Smooth muscle cell (in vitro differentiated cells): ENCODE results near the gene PHRF1. TPM values are rescaled to one million over a fixed set of nuclear protein-coding genes. Genes with fewer than 3 reads are reported as not detected.

Experiments
- DNase-seq: peaks from one replicate; lab custom pipeline; 2025; ENCODE audit not compliant: unreplicated experiment; lab: John Stamatoyannopoulos, UW
- H2AFZ ChIP-seq: fragments of 200-600 bp; sonication (generic); 2 replicates; pipeline ENCODE4 v1.6.0; 2016; ENCODE audit warnings: antibody characterized with exemption, low read depth, mild to moderate bottlenecking
- H3F3A ChIP-seq: fragments of 200-600 bp; sonication (generic); 2 replicates; pipeline ENCODE4 v1.6.0; 2017; ENCODE audit warnings: antibody characterized with exemption, low read depth
- H3K27ac ChIP-seq: fragments of 200-600 bp; sonication (generic); 2 replicates; pipeline ENCODE4 v1.5.1; 2016; ENCODE audit warnings: low read depth, mild to moderate bottlenecking
- H3K27me3 ChIP-seq: fragments of 200-600 bp; sonication (generic); 2 replicates; pipeline ENCODE4 v1.6.1; 2016; ENCODE audit warnings: low read depth, mild to moderate bottlenecking
- H3K36me3 ChIP-seq: fragments of 200-600 bp; sonication (generic); 2 replicates; pipeline ENCODE4 v1.5.1; 2016; ENCODE audit warnings: low read depth
- H3K4me1 ChIP-seq: fragments of 200-600 bp; sonication (generic); 2 replicates; pipeline ENCODE4 v1.5.1; 2016; ENCODE audit warnings: low read depth
- H3K4me2 ChIP-seq: fragments of 200-600 bp; sonication (generic); 2 replicates; pipeline ENCODE4 v1.6.0; 2016; ENCODE audit warnings: mild to moderate bottlenecking
- H3K4me3 ChIP-seq: fragments of 200-600 bp; sonication (generic); 2 replicates; pipeline ENCODE4 v1.5.1; 2016; ENCODE audit warnings: mild to moderate bottlenecking
- H3K79me2 ChIP-seq: fragments of 200-600 bp; sonication (generic); 2 replicates; pipeline ENCODE4 v1.6.0; 2016; ENCODE audit warnings: low read depth, mild to moderate bottlenecking
- H3K9ac ChIP-seq: fragments of 200-600 bp; sonication (generic); 2 replicates; pipeline ENCODE4 v1.6.0; 2016; ENCODE audit warnings: low read depth
- H3K9me3 ChIP-seq: fragments of 200-600 bp; sonication (generic); replicated peaks from 2 replicates; pipeline ENCODE4 v1.5.1; 2016; ENCODE audit warnings: low read depth
- H4K20me1 ChIP-seq: fragments of 200-600 bp; sonication (generic); 2 replicates; pipeline ENCODE4 v1.6.0; 2016; ENCODE audit warnings: low read depth
- WGBS: methylation state at CpG from one replicate; pipeline ENCODE4 v1.1.7; 2016; ENCODE audit warnings: low lambda C conversion rate; 5-methylcytosine and 5-hydroxymethylcytosine counted together
- polyA plus RNA-seq: library from polyadenylated mRNA; unstranded; fragments of >200 nt; fragmentation: Nextera tagmentation; extraction: Ambion mirVana; gene quantifications from 2 replicates; pipeline ENCODE4 v1.2.1, GENCODE V29; 2016
- total RNA-seq: library from RNA; depleted of rRNA; stranded (reverse); fragments of >200 nt; gene quantifications from 2 replicates; pipeline ENCODE4 v1.2.3, GENCODE V29; 2014
- TF ChIP-seq, protein P1 (sequence below): fragments of 200-600 bp; sonication (generic); IDR thresholded peaks from 2 replicates; pipeline ENCODE4 v1.5.1; 2017; ENCODE audit warnings: borderline replicate concordance, mild to moderate bottlenecking, antibody characterized with exemption; ENCODE audit not compliant: insufficient read depth, poor library complexity, severe bottlenecking

Gene PHRF1
- total and polyA plus RNA-seq, 2 experiments from 2014 or later, result 11.6 to 20.2 TPM

DNA sequence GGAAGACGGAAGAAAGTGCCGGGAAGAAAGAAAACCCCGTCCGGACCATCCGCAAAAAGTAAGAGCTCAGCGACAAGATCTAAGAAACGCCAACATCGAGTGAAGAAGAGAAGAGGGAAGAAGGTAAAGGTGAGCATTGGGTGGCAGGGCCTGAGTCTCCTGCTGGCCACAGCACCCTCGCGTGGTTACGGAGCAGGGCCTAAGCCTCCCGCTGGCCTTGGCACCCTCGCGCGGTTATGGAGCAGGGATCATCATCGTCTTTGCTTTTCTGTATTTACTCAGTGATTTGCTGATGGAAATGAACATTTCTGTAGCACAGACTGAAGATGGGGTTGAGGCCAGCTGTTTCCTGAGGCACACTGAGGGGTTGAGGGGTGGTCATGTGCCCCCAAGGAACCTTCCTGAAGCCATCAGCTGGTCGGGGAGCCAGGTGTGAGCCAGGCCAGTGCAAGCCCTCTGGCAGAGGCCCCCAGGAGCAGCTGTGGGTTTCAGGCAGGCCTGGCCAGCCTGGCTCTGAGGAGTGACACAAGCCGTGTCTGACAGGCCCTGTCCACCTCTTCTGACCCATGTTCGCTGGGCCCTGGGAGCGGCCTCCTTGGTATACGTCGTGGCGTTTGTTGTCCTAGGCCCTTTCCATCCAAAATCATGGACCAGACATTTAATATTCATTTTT lies 25.4 kb downstream of the PHRF1 start:
- peaks cover 64% of the 10 kb centered on the region for H4K20me1 ChIP-seq
- H3K9me3 ChIP-seq, result no peaks in the 10 kb centered on the region
- no peak overlapping the region for H3K4me3 ChIP-seq
- TF ChIP-seq, protein P1, sequence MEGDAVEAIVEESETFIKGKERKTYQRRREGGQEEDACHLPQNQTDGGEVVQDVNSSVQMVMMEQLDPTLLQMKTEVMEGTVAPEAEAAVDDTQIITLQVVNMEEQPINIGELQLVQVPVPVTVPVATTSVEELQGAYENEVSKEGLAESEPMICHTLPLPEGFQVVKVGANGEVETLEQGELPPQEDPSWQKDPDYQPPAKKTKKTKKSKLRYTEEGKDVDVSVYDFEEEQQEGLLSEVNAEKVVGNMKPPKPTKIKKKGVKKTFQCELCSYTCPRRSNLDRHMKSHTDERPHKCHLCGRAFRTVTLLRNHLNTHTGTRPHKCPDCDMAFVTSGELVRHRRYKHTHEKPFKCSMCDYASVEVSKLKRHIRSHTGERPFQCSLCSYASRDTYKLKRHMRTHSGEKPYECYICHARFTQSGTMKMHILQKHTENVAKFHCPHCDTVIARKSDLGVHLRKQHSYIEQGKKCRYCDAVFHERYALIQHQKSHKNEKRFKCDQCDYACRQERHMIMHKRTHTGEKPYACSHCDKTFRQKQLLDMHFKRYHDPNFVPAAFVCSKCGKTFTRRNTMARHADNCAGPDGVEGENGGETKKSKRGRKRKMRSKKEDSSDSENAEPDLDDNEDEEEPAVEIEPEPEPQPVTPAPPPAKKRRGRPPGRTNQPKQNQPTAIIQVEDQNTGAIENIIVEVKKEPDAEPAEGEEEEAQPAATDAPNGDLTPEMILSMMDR, result no peak
- H3K9ac ChIP-seq, result no peak overlapping the region
- H2AFZ ChIP-seq, result no peak overlapping the region
- no peaks in the 10 kb centered on the region for H3F3A ChIP-seq
- H3K4me1 ChIP-seq, result no peaks in the 10 kb centered on the region
- H3K36me3 ChIP-seq, result peaks cover 11% of the 10 kb centered on the region
- DNase-seq, result no peak
- no peaks in the 10 kb centered on the region for H3K27me3 ChIP-seq
- H3K27ac ChIP-seq, result no peak overlapping the region
- whole genome bisulfite sequencing, result 97% methylated on average over 23 of the region's 23 CpGs
- H3K79me2 ChIP-seq, result no peaks in the 10 kb centered on the region
- no peak overlapping the region for H3K4me2 ChIP-seq

DNA sequence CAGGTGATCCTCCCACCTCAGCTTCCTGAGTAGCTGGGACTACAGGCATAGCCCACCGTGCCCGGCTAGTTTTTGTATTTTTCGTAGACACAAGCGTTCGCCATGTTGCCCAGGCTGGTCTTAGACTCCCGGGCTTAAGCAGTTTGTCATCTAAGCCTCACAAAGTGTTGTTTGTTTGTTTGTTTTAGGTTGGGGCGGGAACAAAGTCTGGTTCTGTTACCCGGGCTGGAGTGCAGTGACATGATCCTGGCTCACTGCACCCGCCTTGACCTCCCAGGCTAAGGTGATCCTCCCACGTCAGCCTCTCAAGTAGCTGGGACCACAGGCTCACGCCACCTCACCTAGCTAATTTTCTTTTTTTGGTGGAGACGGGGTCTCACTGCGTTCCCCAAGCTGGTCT lies 26.9 kb downstream of the PHRF1 start:
- H3K36me3 ChIP-seq, result peaks cover 15% of the 10 kb centered on the region
- 96% methylated on average over 13 of the region's 13 CpGs for WGBS

DNA sequence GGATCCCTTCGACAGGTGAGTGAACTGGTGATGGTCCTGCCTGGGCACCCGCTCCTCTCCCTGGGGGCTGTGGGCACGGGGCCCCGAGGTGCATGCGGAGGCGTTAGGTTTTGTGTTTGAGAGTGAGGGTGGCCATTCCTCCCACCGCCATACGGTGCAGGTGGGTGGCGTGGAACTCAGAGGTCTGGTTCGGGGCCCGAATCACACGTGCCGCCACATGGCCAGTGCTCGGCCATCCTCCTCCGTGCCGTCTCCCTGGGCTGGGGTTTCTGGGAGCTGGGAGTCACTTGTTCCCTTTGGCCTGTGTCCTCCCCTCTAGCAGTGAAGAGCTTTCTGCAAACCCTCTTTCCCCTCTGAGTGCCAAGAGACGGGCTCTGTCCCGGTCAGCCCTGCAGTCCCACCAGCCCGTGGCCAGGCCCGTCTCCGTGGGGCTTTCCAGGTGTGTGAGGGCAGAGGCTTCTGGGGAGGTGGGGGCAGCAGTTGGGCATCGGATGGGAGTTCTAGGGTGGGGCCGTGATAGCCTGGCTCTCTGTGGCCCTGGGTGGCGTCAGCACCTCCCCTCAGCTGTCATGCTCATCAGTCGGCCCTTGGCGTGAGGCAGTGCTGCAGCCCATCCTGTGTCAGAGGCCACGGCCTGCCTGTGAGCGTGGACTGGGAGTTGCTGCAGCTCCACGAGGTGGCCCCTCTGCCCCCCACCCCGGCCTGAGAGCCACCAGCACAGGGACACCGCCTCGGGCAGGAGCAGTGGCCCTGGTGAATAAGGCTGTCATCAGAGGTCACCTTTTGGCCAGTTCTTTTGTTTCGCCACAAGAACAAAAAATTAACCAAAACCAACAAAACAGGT lies 29.2 kb downstream of the PHRF1 start:
- Histone ChIP-seq H3K36me3 (peaks cover 15% of the 10 kb centered on the region), H2AFZ (no peak overlapping the region), H3K9ac (no peak overlapping the region), H3K79me2 (no peaks in the 10 kb centered on the region), H3K4me2 (no peak overlapping the region), H3K4me3 (no peak overlapping the region), H3K27me3 (no peaks in the 10 kb centered on the region), H3K27ac (no peak overlapping the region), H3F3A (no peaks in the 10 kb centered on the region), H3K9me3 (no peaks in the 10 kb centered on the region), H3K4me1 (no peaks in the 10 kb centered on the region), H4K20me1 (peaks cover 30% of the 10 kb centered on the region)
- 99% methylated on average over 33 of the region's 33 CpGs for WGBS
- DNase-seq, result no peak
- TF ChIP-seq, protein P1, result no peak

More for the DNA sequence above, 26.9 kb downstream of the PHRF1 start:
- no peak overlapping the region for H2AFZ ChIP-seq
- TF ChIP-seq, protein P1, result no peak
- no peak overlapping the region for H3K9ac ChIP-seq
- H3K4me3 ChIP-seq, result no peak overlapping the region
- no peaks in the 10 kb centered on the region for H3F3A ChIP-seq
- H3K9me3 ChIP-seq, result no peaks in the 10 kb centered on the region
- H4K20me1 ChIP-seq, result peaks cover 50% of the 10 kb centered on the region
- no peak overlapping the region for H3K27ac ChIP-seq
- no peak for DNase-seq
- H3K4me2 ChIP-seq, result no peak overlapping the region
- no peaks in the 10 kb centered on the region for H3K79me2 ChIP-seq
- H3K4me1 ChIP-seq, result no peaks in the 10 kb centered on the region
- H3K27me3 ChIP-seq, result no peaks in the 10 kb centered on the region
